Measurements from ENCODE around the gene PNCK. TPM values are rescaled to one million over a fixed set of nuclear protein-coding genes. Genes with fewer than 3 reads are reported as not detected.

The PNCK gene
- total and polyA plus RNA-seq, 2 experiments from 2014 or later: 3.5 to 11.9 TPM

GRCh38 chrX:153704021-153704526 is 30.5 kb upstream of the PNCK start:
- Histone ChIP-seq H3K79me2 (replicated peaks; ENCODE audit: insufficient read depth) (no peaks in the 10 kb centered on the region), H3K4me2 (no peak overlapping the region), H3K9me2 (ENCODE audit: insufficient read depth) (no peaks in the 10 kb centered on the region), H3K36me3 (ENCODE audit: insufficient read depth) (no peaks in the 10 kb centered on the region), H2AFZ (no peak overlapping the region), H3K4me3 (no peak overlapping the region), H3K4me1 (ENCODE audit: insufficient read depth) (no peaks in the 10 kb centered on the region), H3F3A (replicated peaks; ENCODE audit: low read depth) (no peaks in the 10 kb centered on the region), H3K27me3 (ENCODE audit: insufficient read depth) (no peaks in the 10 kb centered on the region), H4K20me1 (replicated peaks; ENCODE audit: insufficient read depth) (no peaks in the 10 kb centered on the region), H3K27ac (ENCODE audit: low read depth) (no peak overlapping the region)
- TF ChIP-seq ZNF331 (CRISPR knock-in tag; IDR thresholded peaks at IDR 0.05; ENCODE audit: low read depth) (no peak), NANOG (IDR thresholded peaks at IDR 0.05; ENCODE audit: borderline replicate concordance) (no peak), EZH2phosphoT487 (IDR thresholded peaks at IDR 0.05; ENCODE audit: unreplicated experiment) (no peak), ZNF462 (CRISPR knock-in tag; IDR thresholded peaks at IDR 0.05) (no peak), POLR2AphosphoS5 (IDR thresholded peaks at IDR 0.05; ENCODE audit: low read depth) (no peak), CREB1 (CRISPR knock-in tag; IDR thresholded peaks at IDR 0.05; ENCODE audit: low read depth) (no peak), STAT1 (IDR thresholded peaks at IDR 0.05; ENCODE audit: unreplicated experiment) (no peak), EZH2 (IDR thresholded peaks at IDR 0.05; ENCODE audit: low read depth, unreplicated experiment) (no peak), ETS1 (IDR thresholded peaks at IDR 0.05) (no peak), ZNF114 (CRISPR knock-in tag; IDR thresholded peaks at IDR 0.05) (no peak)
- TF ChIP-seq, protein P1, sequence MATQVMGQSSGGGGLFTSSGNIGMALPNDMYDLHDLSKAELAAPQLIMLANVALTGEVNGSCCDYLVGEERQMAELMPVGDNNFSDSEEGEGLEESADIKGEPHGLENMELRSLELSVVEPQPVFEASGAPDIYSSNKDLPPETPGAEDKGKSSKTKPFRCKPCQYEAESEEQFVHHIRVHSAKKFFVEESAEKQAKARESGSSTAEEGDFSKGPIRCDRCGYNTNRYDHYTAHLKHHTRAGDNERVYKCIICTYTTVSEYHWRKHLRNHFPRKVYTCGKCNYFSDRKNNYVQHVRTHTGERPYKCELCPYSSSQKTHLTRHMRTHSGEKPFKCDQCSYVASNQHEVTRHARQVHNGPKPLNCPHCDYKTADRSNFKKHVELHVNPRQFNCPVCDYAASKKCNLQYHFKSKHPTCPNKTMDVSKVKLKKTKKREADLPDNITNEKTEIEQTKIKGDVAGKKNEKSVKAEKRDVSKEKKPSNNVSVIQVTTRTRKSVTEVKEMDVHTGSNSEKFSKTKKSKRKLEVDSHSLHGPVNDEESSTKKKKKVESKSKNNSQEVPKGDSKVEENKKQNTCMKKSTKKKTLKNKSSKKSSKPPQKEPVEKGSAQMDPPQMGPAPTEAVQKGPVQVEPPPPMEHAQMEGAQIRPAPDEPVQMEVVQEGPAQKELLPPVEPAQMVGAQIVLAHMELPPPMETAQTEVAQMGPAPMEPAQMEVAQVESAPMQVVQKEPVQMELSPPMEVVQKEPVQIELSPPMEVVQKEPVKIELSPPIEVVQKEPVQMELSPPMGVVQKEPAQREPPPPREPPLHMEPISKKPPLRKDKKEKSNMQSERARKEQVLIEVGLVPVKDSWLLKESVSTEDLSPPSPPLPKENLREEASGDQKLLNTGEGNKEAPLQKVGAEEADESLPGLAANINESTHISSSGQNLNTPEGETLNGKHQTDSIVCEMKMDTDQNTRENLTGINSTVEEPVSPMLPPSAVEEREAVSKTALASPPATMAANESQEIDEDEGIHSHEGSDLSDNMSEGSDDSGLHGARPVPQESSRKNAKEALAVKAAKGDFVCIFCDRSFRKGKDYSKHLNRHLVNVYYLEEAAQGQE (IDR thresholded peaks at IDR 0.05; ENCODE audit: unreplicated experiment): no peak
- Mint-ChIP-seq H3K36me3 (ENCODE audit: low read depth) (peaks cover 21% of the 10 kb centered on the region), H3K27ac (no peak overlapping the region), H3K9me3 (no peaks in the 10 kb centered on the region; the same call in 2 of the 3 replicates), H3K27me3 (ENCODE audit: insufficient read depth, low read depth, poor library complexity) (peaks cover 2% of the 10 kb centered on the region), H3K4me1 (peaks cover 9% of the 10 kb centered on the region), H3K4me3 (no peak overlapping the region)
- DNase-seq (ENCODE audit: low spot score) (no peak), ATAC-seq (no peak)

Measured in GM23338 (cell line).